ENCODE measurements around the gene VAT1L. TPM values are rescaled to one million over a fixed set of nuclear protein-coding genes. Genes with fewer than 3 reads are reported as not detected.

The VAT1L gene
- polyA plus RNA-seq, 2 donors: 0.04 to 0.13 TPM

GRCh38 chr16:77913738-77914253, 125.4 kb downstream of the VAT1L start:
- Histone ChIP-seq H3K9me3 (ENCODE audit: control insufficient read depth in 2 of 2, insufficient read depth in 1 of 2, low read depth in 1 of 2, low read length in 1 of 2) (no peaks in the 10 kb centered on the region), H3K4me3 (ENCODE audit: low read depth in 1 of 2, low read length in 2 of 2) (no peak overlapping the region), H3K27me3 (ENCODE audit: control insufficient read depth in 1 of 2, insufficient read depth in 2 of 2, low read length in 2 of 2) (no peaks in the 10 kb centered on the region), H3K36me3 (ENCODE audit: control insufficient read depth in 2 of 2, insufficient read depth in 2 of 2, low read length in 1 of 2) (no peaks in the 10 kb centered on the region), H3K4me1 (ENCODE audit: control insufficient read depth in 2 of 2, insufficient read depth in 2 of 2, low read length in 1 of 2) (no peaks in the 10 kb centered on the region), H3K27ac (ENCODE audit: low read depth in 2 of 2, low read length in 1 of 2) (no peak overlapping the region)
- 50 to 78% methylated on average over 2 of the region's 2 CpGs for WGBS, 2 donors

- no peak overlapping the region for H3K27ac ChIP-seq (ENCODE audit: low read depth in 2 of 2, low read length in 1 of 2)
- H3K27me3 ChIP-seq (ENCODE audit: control insufficient read depth in 1 of 2, insufficient read depth in 2 of 2, low read length in 2 of 2): no peaks in the 10 kb centered on the region
- WGBS, 2 donors: 91 to 92% methylated on average over 9 of the region's 9 CpGs
- no peaks in the 10 kb centered on the region for H3K9me3 ChIP-seq (ENCODE audit: control insufficient read depth in 2 of 2, insufficient read depth in 1 of 2, low read depth in 1 of 2, low read length in 1 of 2)
- H3K4me3 ChIP-seq (ENCODE audit: low read depth in 1 of 2, low read length in 2 of 2): no peak overlapping the region
- peaks cover 0 to 3% of the 10 kb centered on the region in 2 donors for H3K4me1 ChIP-seq (ENCODE audit: control insufficient read depth in 2 of 2, insufficient read depth in 2 of 2, low read length in 1 of 2)
- no peaks in the 10 kb centered on the region for H3K36me3 ChIP-seq (ENCODE audit: control insufficient read depth in 2 of 2, insufficient read depth in 2 of 2, low read length in 1 of 2)
These were observed 127.7 kb downstream of the VAT1L start for GRCh38 chr16:77916111-77916510.

- Histone ChIP-seq H3K4me1 (ENCODE audit: control insufficient read depth in 2 of 2, insufficient read depth in 2 of 2, low read length in 1 of 2) (peaks cover 0 to 3% of the 10 kb centered on the region in 2 donors), H3K4me3 (ENCODE audit: low read depth in 1 of 2, low read length in 2 of 2) (no peak overlapping the region), H3K9me3 (ENCODE audit: control insufficient read depth in 2 of 2, insufficient read depth in 1 of 2, low read depth in 1 of 2, low read length in 1 of 2) (no peaks in the 10 kb centered on the region), H3K36me3 (ENCODE audit: control insufficient read depth in 2 of 2, insufficient read depth in 2 of 2, low read length in 1 of 2) (no peaks in the 10 kb centered on the region), H3K27me3 (ENCODE audit: control insufficient read depth in 1 of 2, insufficient read depth in 2 of 2, low read length in 2 of 2) (no peaks in the 10 kb centered on the region), H3K27ac (ENCODE audit: low read depth in 2 of 2, low read length in 1 of 2) (no peak overlapping the region)
- 77 to 80% methylated on average over 3 of the region's 3 CpGs for WGBS, 2 donors
These were observed 129.6 kb downstream of the VAT1L start for GRCh38 chr16:77917971-77918370.

GRCh38 chr16:77918809-77919707, 130.7 kb downstream of the VAT1L start:
- Histone ChIP-seq H3K9me3 (ENCODE audit: control insufficient read depth in 2 of 2, insufficient read depth in 1 of 2, low read depth in 1 of 2, low read length in 1 of 2) (no peaks in the 10 kb centered on the region), H3K27me3 (ENCODE audit: control insufficient read depth in 1 of 2, insufficient read depth in 2 of 2, low read length in 2 of 2) (no peaks in the 10 kb centered on the region), H3K4me3 (ENCODE audit: low read depth in 1 of 2, low read length in 2 of 2) (no peak overlapping the region), H3K27ac (ENCODE audit: low read depth in 2 of 2, low read length in 1 of 2) (no peak overlapping the region), H3K36me3 (ENCODE audit: control insufficient read depth in 2 of 2, insufficient read depth in 2 of 2, low read length in 1 of 2) (no peaks in the 10 kb centered on the region), H3K4me1 (ENCODE audit: control insufficient read depth in 2 of 2, insufficient read depth in 2 of 2, low read length in 1 of 2) (peaks cover 0 to 3% of the 10 kb centered on the region in 2 donors)
- 30 to 31% methylated on average over 8 of the region's 8 CpGs for WGBS, 2 donors

- 60 to 73% methylated on average over 8 of the region's 8 CpGs for WGBS, 2 donors
- Histone ChIP-seq H3K4me3 (ENCODE audit: low read depth in 1 of 2, low read length in 2 of 2) (no peak overlapping the region), H3K27me3 (ENCODE audit: control insufficient read depth in 1 of 2, insufficient read depth in 2 of 2, low read length in 2 of 2) (no peaks in the 10 kb centered on the region), H3K9me3 (ENCODE audit: control insufficient read depth in 2 of 2, insufficient read depth in 1 of 2, low read depth in 1 of 2, low read length in 1 of 2) (no peaks in the 10 kb centered on the region), H3K36me3 (ENCODE audit: control insufficient read depth in 2 of 2, insufficient read depth in 2 of 2, low read length in 1 of 2) (no peaks in the 10 kb centered on the region), H3K27ac (ENCODE audit: low read depth in 2 of 2, low read length in 1 of 2) (no peak overlapping the region), H3K4me1 (ENCODE audit: control insufficient read depth in 2 of 2, insufficient read depth in 2 of 2, low read length in 1 of 2) (peaks cover 0 to 3% of the 10 kb centered on the region in 2 donors)
These were observed 131.5 kb downstream of the VAT1L start for GRCh38 chr16:77919761-77920415.

GRCh38 chr16:77920984-77921383, 132.6 kb downstream of the VAT1L start:
- WGBS, 2 donors: 70 to 76% methylated on average over 4 of the region's 4 CpGs

GRCh38 chr16:77922228-77922754, 133.9 kb downstream of the VAT1L start:
- H3K4me3 ChIP-seq (ENCODE audit: low read depth in 1 of 2, low read length in 2 of 2): no peak overlapping the region
- H3K27me3 ChIP-seq (ENCODE audit: control insufficient read depth in 1 of 2, insufficient read depth in 2 of 2, low read length in 2 of 2): no peaks in the 10 kb centered on the region
- H3K36me3 ChIP-seq (ENCODE audit: control insufficient read depth in 2 of 2, insufficient read depth in 2 of 2, low read length in 1 of 2): no peaks in the 10 kb centered on the region
- WGBS, 2 donors: 69 to 74% methylated on average over 6 of the region's 6 CpGs
- peaks cover 0 to 3% of the 10 kb centered on the region in 2 donors for H3K4me1 ChIP-seq (ENCODE audit: control insufficient read depth in 2 of 2, insufficient read depth in 2 of 2, low read length in 1 of 2)
- H3K27ac ChIP-seq (ENCODE audit: low read depth in 2 of 2, low read length in 1 of 2): no peak overlapping the region
- H3K9me3 ChIP-seq (ENCODE audit: control insufficient read depth in 2 of 2, insufficient read depth in 1 of 2, low read depth in 1 of 2, low read length in 1 of 2): no peaks in the 10 kb centered on the region

More at GRCh38 chr16:77920984-77921383, 132.6 kb downstream of the VAT1L start:
- H3K4me1 ChIP-seq (ENCODE audit: control insufficient read depth in 2 of 2, insufficient read depth in 2 of 2, low read length in 1 of 2): peaks cover 0 to 3% of the 10 kb centered on the region in 2 donors
- H3K9me3 ChIP-seq (ENCODE audit: control insufficient read depth in 2 of 2, insufficient read depth in 1 of 2, low read depth in 1 of 2, low read length in 1 of 2): no peaks in the 10 kb centered on the region
- H3K4me3 ChIP-seq (ENCODE audit: low read depth in 1 of 2, low read length in 2 of 2): no peak overlapping the region
- H3K36me3 ChIP-seq (ENCODE audit: control insufficient read depth in 2 of 2, insufficient read depth in 2 of 2, low read length in 1 of 2): no peaks in the 10 kb centered on the region
- no peaks in the 10 kb centered on the region for H3K27me3 ChIP-seq (ENCODE audit: control insufficient read depth in 1 of 2, insufficient read depth in 2 of 2, low read length in 2 of 2)
- no peak overlapping the region for H3K27ac ChIP-seq (ENCODE audit: low read depth in 2 of 2, low read length in 1 of 2)

DNA sequence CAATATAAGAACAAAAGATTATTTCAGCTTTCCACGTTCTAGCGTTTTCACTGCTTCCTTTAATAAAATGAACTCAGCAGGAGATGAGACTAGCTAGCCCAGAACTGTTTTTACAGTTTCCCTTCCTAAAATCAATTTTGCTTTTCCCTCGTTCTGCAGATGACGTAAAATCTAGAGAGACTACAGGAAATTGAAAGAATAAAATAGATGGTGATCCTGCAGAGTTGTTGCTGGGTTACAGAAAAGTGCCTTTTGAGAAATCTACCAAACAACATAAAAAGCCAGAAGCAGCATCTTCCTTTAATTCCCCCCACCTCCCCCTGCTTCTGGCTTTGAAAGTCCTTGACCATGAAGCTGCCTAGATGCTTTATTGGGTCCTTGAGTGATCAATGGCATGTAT, 137.2 kb downstream of the VAT1L start:
- no peaks in the 10 kb centered on the region for H3K27me3 ChIP-seq (ENCODE audit: control insufficient read depth in 1 of 2, insufficient read depth in 2 of 2, low read length in 2 of 2)
- no peaks in the 10 kb centered on the region for H3K9me3 ChIP-seq (ENCODE audit: control insufficient read depth in 2 of 2, insufficient read depth in 1 of 2, low read depth in 1 of 2, low read length in 1 of 2)
- H3K4me3 ChIP-seq (ENCODE audit: low read depth in 1 of 2, low read length in 2 of 2): no peak overlapping the region
- no peak overlapping the region for H3K27ac ChIP-seq (ENCODE audit: low read depth in 2 of 2, low read length in 1 of 2)
- H3K36me3 ChIP-seq (ENCODE audit: control insufficient read depth in 2 of 2, insufficient read depth in 2 of 2, low read length in 1 of 2): no peaks in the 10 kb centered on the region
- no peaks in the 10 kb centered on the region for H3K4me1 ChIP-seq (ENCODE audit: control insufficient read depth in 2 of 2, insufficient read depth in 2 of 2, low read length in 1 of 2)
- WGBS, 2 donors: 76 to 82% methylated on average over 4 of the region's 4 CpGs

DNA sequence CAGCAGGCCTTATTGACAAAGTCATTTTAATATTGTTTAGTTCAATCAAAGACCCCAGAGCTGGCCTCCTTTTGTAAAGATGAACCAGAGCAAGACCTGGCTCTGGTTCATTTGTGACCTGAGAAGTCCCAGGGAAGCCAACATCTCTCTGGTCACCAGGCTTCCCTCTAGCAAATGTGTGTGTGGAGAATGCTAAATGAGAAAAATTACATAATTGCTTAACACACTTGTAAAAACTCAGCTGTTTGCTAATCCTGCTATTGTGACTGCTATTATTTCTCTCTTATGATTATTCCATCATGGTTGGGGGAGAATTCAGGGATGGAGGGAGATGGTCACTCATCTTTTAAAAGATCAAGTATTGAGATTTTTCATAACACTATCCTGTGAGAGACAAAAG, 139.7 kb downstream of the VAT1L start:
- H3K4me3 ChIP-seq (ENCODE audit: low read depth in 1 of 2, low read length in 2 of 2): no peak overlapping the region
- H3K27me3 ChIP-seq (ENCODE audit: control insufficient read depth in 1 of 2, insufficient read depth in 2 of 2, low read length in 2 of 2): no peaks in the 10 kb centered on the region
- no peaks in the 10 kb centered on the region for H3K4me1 ChIP-seq (ENCODE audit: control insufficient read depth in 2 of 2, insufficient read depth in 2 of 2, low read length in 1 of 2)
- H3K27ac ChIP-seq (ENCODE audit: low read depth in 2 of 2, low read length in 1 of 2): no peak overlapping the region
- H3K36me3 ChIP-seq (ENCODE audit: control insufficient read depth in 2 of 2, insufficient read depth in 2 of 2, low read length in 1 of 2): no peaks in the 10 kb centered on the region
- H3K9me3 ChIP-seq (ENCODE audit: control insufficient read depth in 2 of 2, insufficient read depth in 1 of 2, low read depth in 1 of 2, low read length in 1 of 2): no peaks in the 10 kb centered on the region
